CD14-positive monocyte (primary cell): ENCODE results near the gene SHLD1. TPM values are rescaled to one million over a fixed set of nuclear protein-coding genes. Genes with fewer than 3 reads are reported as not detected.

ENCODE experiments used
- DNase-seq, 3 donors: peaks; one replicate each; pipeline ENCODE4 v3.0.0-alpha.2; 2011 to 2022
- H2AFZ ChIP-seq: 2 replicates; pipeline ENCODE4 v1.6.0; 2012; ENCODE audit warnings: mild to moderate bottlenecking, low read depth, low read length, inconsistent platforms; ENCODE audit not compliant: insufficient read depth, poor library complexity, severe bottlenecking
- H3K27ac ChIP-seq, 2 donors: 1 replicate in 1 of 2; 2 replicates in 1 of 2; pipeline ENCODE4 v1.5.1; 2012 to 2013; ENCODE audit warnings: low read length in 2 of 2, control low read depth in 1 of 2, inconsistent platforms in 1 of 2, low read depth in 1 of 2, mild to moderate bottlenecking in 1 of 2
- H3K27me3 ChIP-seq, 2 donors: one replicate each; pipeline versions ENCODE4 v1.6.0 to v1.6.1; 2011 to 2013; ENCODE audit warnings: low read length in 2 of 2; ENCODE audit not compliant: control insufficient read depth in 2 of 2, insufficient read depth in 2 of 2
- H3K36me3 ChIP-seq, 2 donors: replicated peaks in 1 of 2; 1 replicate in 1 of 2; 2 replicates in 1 of 2; pipeline versions ENCODE4 v1.5.1 to v1.6.1; 2012 to 2013; ENCODE audit warnings: low read length in 2 of 2, control low read depth in 1 of 2, inconsistent platforms in 1 of 2, mild to moderate bottlenecking in 1 of 2; ENCODE audit not compliant: insufficient read depth in 2 of 2, control insufficient read depth in 1 of 2
- H3K4me1 ChIP-seq, 2 donors: 1 replicate in 1 of 2; 2 replicates in 1 of 2; pipeline versions ENCODE4 v1.5.1 to v1.6.1; 2012 to 2013; ENCODE audit warnings: low read length in 2 of 2, control low read depth in 1 of 2, inconsistent platforms in 1 of 2, mild to moderate bottlenecking in 1 of 2, moderate library complexity in 1 of 2; ENCODE audit not compliant: insufficient read depth in 2 of 2, control insufficient read depth in 1 of 2
- H3K4me2 ChIP-seq: replicated peaks from 2 replicates; pipeline ENCODE3; 2012; ENCODE audit warnings: low read length, moderate library complexity, mild to moderate bottlenecking; ENCODE audit not compliant: poor library complexity, severe bottlenecking; ENCODE audit errors: extremely low read depth
- H3K4me3 ChIP-seq, 3 experiments: fragments of 200-600 bp in 1 of 3; sonication (generic) in 1 of 3; replicated peaks in 1 of 3; 1 replicate in 2 of 3; 2 replicates in 1 of 3; pipeline ENCODE4 v1.5.1; 2011 to 2013; ENCODE audit warnings: low read length in 3 of 3, mild to moderate bottlenecking in 3 of 3, control low read depth in 2 of 3, low read depth in 2 of 3, inconsistent platforms in 1 of 3, moderate library complexity in 1 of 3
- H3K79me2 ChIP-seq: 2 replicates; pipeline ENCODE4 v1.6.0; 2012; ENCODE audit warnings: mild to moderate bottlenecking, control low read depth, inconsistent platforms, low read length, moderate library complexity; ENCODE audit not compliant: insufficient read depth
- H3K9ac ChIP-seq: 2 replicates; pipeline ENCODE4 v1.6.0; 2017; ENCODE audit warnings: low read length, mild to moderate bottlenecking; ENCODE audit not compliant: insufficient read depth, poor library complexity, severe bottlenecking
- H3K9me3 ChIP-seq, 2 donors: replicated peaks in 1 of 2; 1 replicate in 1 of 2; 2 replicates in 1 of 2; pipeline versions ENCODE4 v1.5.1 to v1.6.1; 2012 to 2013; ENCODE audit warnings: low read length in 2 of 2, control low read depth in 1 of 2; ENCODE audit not compliant: control insufficient read depth in 1 of 2, insufficient read depth in 1 of 2
- H4K20me1 ChIP-seq: 2 replicates; pipeline ENCODE4 v1.6.0; 2012; ENCODE audit warnings: mild to moderate bottlenecking, low read length, control low read depth, moderate library complexity; ENCODE audit not compliant: insufficient read depth
- H3K27ac Mint-ChIP-seq, 7 donors: one replicate each; pipeline ENCODE4 v1.8.0; 2020; ENCODE audit warnings: mild to moderate bottlenecking in 7 of 7, mixed read lengths in 7 of 7, moderate library complexity in 6 of 7, inconsistent platforms in 2 of 7
- H3K27me3 Mint-ChIP-seq, 3 donors: one replicate each; pipeline ENCODE4 v1.8.0; 2021 to 2022; ENCODE audit warnings: low read depth in 3 of 3, mild to moderate bottlenecking in 3 of 3, mixed read lengths in 3 of 3, moderate library complexity in 3 of 3, inconsistent platforms in 1 of 3
- H3K36me3 Mint-ChIP-seq, 2 donors: one replicate each; pipeline ENCODE4 v1.8.0; 2020; ENCODE audit warnings: mixed read lengths in 2 of 2, inconsistent platforms in 1 of 2, mild to moderate bottlenecking in 1 of 2
- H3K4me1 Mint-ChIP-seq: one replicate; pipeline ENCODE4 v1.8.0; 2020; ENCODE audit warnings: mild to moderate bottlenecking, mixed read lengths
- H3K4me3 Mint-ChIP-seq, 2 donors: one replicate each; pipeline ENCODE4 v1.8.0; 2020; ENCODE audit warnings: mild to moderate bottlenecking in 2 of 2, mixed read lengths in 2 of 2, moderate library complexity in 1 of 2
- H3K9me3 Mint-ChIP-seq, 7 donors: one replicate each; pipeline ENCODE4 v1.8.0; 2020 to 2022; ENCODE audit warnings: mixed read lengths in 7 of 7, mild to moderate bottlenecking in 6 of 7, moderate library complexity in 6 of 7, inconsistent platforms in 2 of 7
- WGBS: methylation state at CpG from one replicate; pipeline ENCODE4 v1.1.5; 2013; ENCODE audit warnings: missing lambda C conversion rate; ENCODE audit not compliant: insufficient coverage; 5-methylcytosine and 5-hydroxymethylcytosine counted together
- intact Hi-C, 2 donors: fragments of 100-400 bp; cut with micrococcal nuclease; formaldehyde crosslinking; loops; one replicate each; pipeline versions ENCODE4 v1.15.0 to v1.15.1; 2023
- polyA plus RNA-seq, 3 donors: library from polyadenylated mRNA; depleted of rRNA in 1 of 3; unstranded in 2 of 3; stranded (reverse) in 1 of 3; fragments of 300-500 nt in 2 of 3; fragments of >200 nt in 1 of 3; fragmentation: Illumina TruSeq in 2 of 3; gene quantifications; 1 replicate in 2 of 3; 2 replicates in 1 of 3; pipeline ENCODE4 v1.2.3, GENCODE V29; 2012 to 2021
- TF ChIP-seq, protein P1 (sequence below): fragments of 200-600 bp; IDR thresholded peaks from one replicate; pipeline ENCODE4 v1.8.0; 2022; ENCODE audit warnings: antibody characterized with exemption, mild to moderate bottlenecking

Gene SHLD1
- polyA plus RNA-seq, 3 donors = 8.3 to 12.7 (median 11.5) TPM

DNA sequence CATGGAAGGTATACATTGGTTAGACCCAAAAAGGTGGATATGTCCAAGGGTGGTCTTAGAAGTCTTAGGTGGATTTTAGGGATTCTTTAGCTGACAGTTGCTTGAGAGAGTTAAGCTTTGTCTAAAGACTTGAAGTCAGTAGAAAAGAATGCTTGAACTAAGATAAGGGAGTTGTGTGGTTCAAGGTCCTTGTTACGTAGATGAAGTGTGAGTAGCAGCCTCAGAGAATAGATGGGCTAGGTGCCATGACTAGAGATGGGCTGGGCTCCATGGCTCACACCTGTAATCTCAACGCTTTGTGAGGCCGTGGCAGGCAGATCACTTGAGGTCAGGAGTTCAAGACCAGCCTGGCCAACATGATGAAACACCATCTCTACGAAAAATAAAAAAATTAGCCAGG, 1.7 kb downstream of the SHLD1 start:
- Histone ChIP-seq H3K27me3 (no peaks in the 10 kb centered on the region), H3K9me3 (no peaks in the 10 kb centered on the region), H3K9ac (no peak overlapping the region), H2AFZ (no peak overlapping the region), H3K36me3 (no peaks in the 10 kb centered on the region), H3K4me2 (no peak overlapping the region), H3K27ac (no peak overlapping the region), H3K79me2 (peaks cover 37% of the 10 kb centered on the region), H3K4me3 (no peak overlapping the region), H3K4me1 (peaks cover 7 to 9% of the 10 kb centered on the region in 2 donors), H4K20me1 (no peaks in the 10 kb centered on the region)
- peaks cover 3 to 22% of the 10 kb centered on the region in 2 donors for H3K36me3 Mint-ChIP-seq
- 100% methylated on average over 4 of the region's 4 CpGs for WGBS
- intact Hi-C loops = loop anchor here in 1 of 2 donors (10.0 kb wide), 1 partner anchor 147 kb away; no protein-coding TSS in a partner anchor
- no peak for DNase-seq
- H3K4me1 Mint-ChIP-seq = peaks cover 13% of the 10 kb centered on the region
- H3K9me3 Mint-ChIP-seq = peaks cover 0 to 3% (median 0%) of the 10 kb centered on the region in 7 donors
- peaks cover 1 to 7% (median 2%) of the 10 kb centered on the region in 3 donors for H3K27me3 Mint-ChIP-seq
- no peak overlapping the region for H3K4me3 Mint-ChIP-seq
- no peak overlapping the region for H3K27ac Mint-ChIP-seq
- TF ChIP-seq, protein P1, sequence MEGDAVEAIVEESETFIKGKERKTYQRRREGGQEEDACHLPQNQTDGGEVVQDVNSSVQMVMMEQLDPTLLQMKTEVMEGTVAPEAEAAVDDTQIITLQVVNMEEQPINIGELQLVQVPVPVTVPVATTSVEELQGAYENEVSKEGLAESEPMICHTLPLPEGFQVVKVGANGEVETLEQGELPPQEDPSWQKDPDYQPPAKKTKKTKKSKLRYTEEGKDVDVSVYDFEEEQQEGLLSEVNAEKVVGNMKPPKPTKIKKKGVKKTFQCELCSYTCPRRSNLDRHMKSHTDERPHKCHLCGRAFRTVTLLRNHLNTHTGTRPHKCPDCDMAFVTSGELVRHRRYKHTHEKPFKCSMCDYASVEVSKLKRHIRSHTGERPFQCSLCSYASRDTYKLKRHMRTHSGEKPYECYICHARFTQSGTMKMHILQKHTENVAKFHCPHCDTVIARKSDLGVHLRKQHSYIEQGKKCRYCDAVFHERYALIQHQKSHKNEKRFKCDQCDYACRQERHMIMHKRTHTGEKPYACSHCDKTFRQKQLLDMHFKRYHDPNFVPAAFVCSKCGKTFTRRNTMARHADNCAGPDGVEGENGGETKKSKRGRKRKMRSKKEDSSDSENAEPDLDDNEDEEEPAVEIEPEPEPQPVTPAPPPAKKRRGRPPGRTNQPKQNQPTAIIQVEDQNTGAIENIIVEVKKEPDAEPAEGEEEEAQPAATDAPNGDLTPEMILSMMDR = no peak

GRCh38 chr20:5753814-5754213, 3.6 kb downstream of the SHLD1 start:
- Histone ChIP-seq H3K9ac (no peak overlapping the region), H3K27ac (no peak overlapping the region), H3K9me3 (no peaks in the 10 kb centered on the region), H3K4me3 (no peak overlapping the region), H3K4me1 (peaks cover 9 to 10% of the 10 kb centered on the region in 2 donors), H3K36me3 (no peaks in the 10 kb centered on the region), H4K20me1 (no peaks in the 10 kb centered on the region), H3K4me2 (no peak overlapping the region), H3K27me3 (no peaks in the 10 kb centered on the region), H3K79me2 (peaks cover 37% of the 10 kb centered on the region), H2AFZ (no peak overlapping the region)
- H3K9me3 Mint-ChIP-seq = peaks cover 0 to 3% (median 0%) of the 10 kb centered on the region in 7 donors
- H3K36me3 Mint-ChIP-seq = peaks cover 9 to 35% of the 10 kb centered on the region in 2 donors
- intact Hi-C loops = loop anchor here in 1 of 2 donors (10.0 kb wide), 1 partner anchor 149 kb away; no protein-coding TSS in a partner anchor
- no peak for DNase-seq
- TF ChIP-seq, protein P1 = no peak
- H3K4me1 Mint-ChIP-seq = peaks cover 19% of the 10 kb centered on the region
- 100% methylated on average over 5 of the region's 7 CpGs for WGBS
- peak overlapping the region in 1 of 7 donors; percentile 60 for H3K27ac Mint-ChIP-seq
- H3K27me3 Mint-ChIP-seq = peaks cover 0 to 6% (median 2%) of the 10 kb centered on the region in 3 donors
- no peak overlapping the region for H3K4me3 Mint-ChIP-seq
